Astrocyte of the cerebellum (primary cell): ENCODE results near the gene ZDHHC14.

ENCODE experiments used
- DNase-seq: peaks from one replicate; pipeline ENCODE4 v3.0.0-alpha.2; 2011; ENCODE audit warnings: low read depth
- H3K4me3 ChIP-seq: 2 replicates; pipeline ENCODE4 v1.5.1; 2011; ENCODE audit warnings: mild to moderate bottlenecking, low read depth, low read length, moderate library complexity
- CTCF ChIP-seq: IDR thresholded peaks from 2 replicates; pipeline ENCODE4 v1.5.1; 2012; ENCODE audit warnings: low read length, low read depth, moderate library complexity, mild to moderate bottlenecking; ENCODE audit errors: missing control alignments
- in situ Hi-C: cut with HindIII; loops from 2 replicates; pipeline ENCODE4 v1.10.0; 2017; ENCODE audit warnings: low sequenced_read_pairs

The ZDHHC14 gene

DNA sequence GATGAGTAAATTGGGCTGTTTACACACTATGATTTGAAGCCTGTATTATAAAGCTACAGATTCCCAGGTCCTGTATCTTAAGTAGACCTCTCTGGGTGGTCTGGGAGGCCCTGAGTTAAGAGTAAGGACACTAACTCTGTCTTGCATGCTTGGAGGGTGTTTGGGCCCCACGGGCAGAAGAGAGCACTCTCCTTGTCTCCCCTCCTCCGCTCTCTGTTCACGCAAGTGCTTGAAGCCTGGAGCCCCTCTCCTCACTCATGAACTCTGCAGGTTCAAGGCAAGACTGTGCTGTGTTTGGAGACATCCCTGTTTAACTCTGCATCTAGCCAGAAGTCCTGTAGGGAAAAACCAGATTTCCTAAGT, 154.0 kb downstream of the ZDHHC14 start:
- TF ChIP-seq CTCF, result no peak
- no peak overlapping the region for H3K4me3 ChIP-seq
- in situ Hi-C loops, result no loop called here

DNA sequence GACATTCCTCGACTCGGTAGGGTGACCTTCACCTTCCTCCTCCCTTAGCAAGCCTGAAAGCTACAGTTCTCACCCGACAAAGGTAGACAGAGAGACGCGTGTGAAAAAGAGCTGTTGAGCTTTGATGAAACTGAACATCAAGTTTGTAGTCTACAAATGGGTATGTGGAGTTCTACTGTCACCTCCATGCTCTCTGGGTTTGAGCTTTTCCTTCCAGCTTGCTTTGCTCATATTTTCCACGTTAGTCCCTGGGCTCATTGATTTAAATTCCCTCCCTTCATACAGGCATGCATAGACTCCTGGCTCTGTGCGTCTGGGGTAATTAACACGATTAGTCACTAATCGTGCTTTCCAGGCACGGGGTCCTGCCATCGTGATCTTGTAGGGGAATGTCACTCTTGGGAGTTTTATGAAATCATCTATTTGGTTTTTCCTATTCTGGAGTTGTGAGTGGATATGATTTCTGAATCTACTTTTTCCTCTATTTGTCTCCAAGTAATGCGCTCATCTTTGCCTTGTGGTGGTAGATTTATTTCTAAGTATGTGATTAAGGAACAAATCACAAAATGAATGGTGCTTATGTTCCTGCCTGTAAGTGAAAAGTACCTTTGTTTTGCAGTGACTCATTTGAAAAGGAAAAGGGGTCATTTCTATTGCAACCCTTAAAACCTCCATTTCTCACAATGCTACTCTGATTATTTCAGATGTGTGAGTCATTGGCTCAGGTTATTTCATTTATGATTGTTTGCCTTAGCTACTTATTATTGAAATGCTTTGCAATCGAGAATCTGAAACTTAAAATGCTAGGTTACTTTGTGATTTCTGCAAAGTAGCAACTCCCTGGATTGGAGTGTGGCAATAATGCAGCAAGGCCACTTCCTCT, 154.6 kb downstream of the ZDHHC14 start:
- in situ Hi-C loops, result no loop called here
- H3K4me3 ChIP-seq, result no peak overlapping the region
- no peak for TF ChIP-seq CTCF
- DNase-seq, result peak; percentile 70

More for the DNA sequence above, 154.0 kb downstream of the ZDHHC14 start:
- no peak for DNase-seq

DNA sequence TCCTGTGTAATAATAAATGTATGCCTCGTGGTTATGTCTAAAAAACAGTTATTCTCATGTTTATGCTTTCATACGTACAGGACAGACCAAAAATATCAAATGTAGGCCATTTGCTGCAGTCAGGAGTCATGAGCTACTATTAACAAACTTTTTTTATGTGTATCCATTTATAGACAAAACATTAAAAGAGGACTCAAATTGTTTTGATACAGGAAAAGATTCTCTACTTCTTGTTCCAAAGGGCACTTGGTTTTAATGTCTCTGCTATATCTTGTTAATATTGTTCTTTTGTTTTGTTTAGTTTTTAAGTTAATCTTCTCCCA, 155.2 kb downstream of the ZDHHC14 start:
- no peak overlapping the region for H3K4me3 ChIP-seq
- in situ Hi-C loops, result no loop called here
- no peak for DNase-seq
- TF ChIP-seq CTCF, result no peak

DNA sequence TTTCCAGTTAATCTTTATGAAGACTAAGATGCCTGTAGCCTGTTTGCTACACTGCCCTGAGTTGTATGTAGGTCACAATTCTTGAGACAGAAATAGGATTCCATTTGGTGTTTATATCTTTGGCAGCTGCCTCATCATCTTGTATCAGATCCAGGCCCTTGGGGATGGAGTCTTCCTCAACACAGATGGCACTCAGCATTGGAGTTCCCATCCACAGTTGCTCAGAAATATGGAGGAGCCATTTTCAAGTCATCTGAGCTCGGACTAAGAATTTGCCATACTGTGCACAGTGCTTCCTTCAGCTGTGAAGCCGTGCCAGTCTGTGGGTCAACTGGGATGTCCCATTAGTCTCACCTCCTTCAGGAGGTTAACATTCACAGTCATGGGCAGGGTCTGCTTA, 156.6 kb downstream of the ZDHHC14 start:
- no peak for TF ChIP-seq CTCF
- no peak overlapping the region for H3K4me3 ChIP-seq
- DNase-seq, result no peak
- in situ Hi-C loops, result no loop called here

GRCh38 chr6:157538168-157538567, 157.2 kb downstream of the ZDHHC14 start:
- no peak for DNase-seq
- TF ChIP-seq CTCF, result no peak
- no peak overlapping the region for H3K4me3 ChIP-seq
- in situ Hi-C loops, result no loop called here

DNA sequence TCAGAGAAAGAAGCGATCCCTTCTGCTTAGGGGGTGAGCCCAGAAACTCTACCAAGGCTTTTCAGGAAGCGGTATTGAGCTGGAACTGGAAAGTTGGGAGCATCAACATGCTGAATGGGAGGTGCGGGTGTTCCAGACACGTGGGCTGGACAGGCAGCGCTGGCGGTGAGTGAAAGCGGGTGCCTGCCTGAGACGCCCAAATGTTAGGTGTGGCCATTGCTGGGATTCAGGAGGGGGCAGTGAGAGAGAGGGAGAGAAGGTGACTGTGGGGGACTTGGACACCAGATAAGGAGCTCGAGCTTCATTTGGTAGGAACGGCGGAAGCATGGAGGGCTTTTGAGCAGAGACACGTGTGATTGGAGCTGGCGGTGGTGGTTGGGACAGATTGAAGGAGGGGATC, 157.7 kb downstream of the ZDHHC14 start:
- in situ Hi-C loops, result no loop called here
- DNase-seq, result no peak
- no peak overlapping the region for H3K4me3 ChIP-seq
- no peak for TF ChIP-seq CTCF

GRCh38 chr6:157539421-157539822, 158.4 kb downstream of the ZDHHC14 start:
- no peak overlapping the region for H3K4me3 ChIP-seq
- TF ChIP-seq CTCF, result no peak
- no peak for DNase-seq
- in situ Hi-C loops, result no loop called here
